ENCODE measurements around the gene ARHGAP5.

DNA sequence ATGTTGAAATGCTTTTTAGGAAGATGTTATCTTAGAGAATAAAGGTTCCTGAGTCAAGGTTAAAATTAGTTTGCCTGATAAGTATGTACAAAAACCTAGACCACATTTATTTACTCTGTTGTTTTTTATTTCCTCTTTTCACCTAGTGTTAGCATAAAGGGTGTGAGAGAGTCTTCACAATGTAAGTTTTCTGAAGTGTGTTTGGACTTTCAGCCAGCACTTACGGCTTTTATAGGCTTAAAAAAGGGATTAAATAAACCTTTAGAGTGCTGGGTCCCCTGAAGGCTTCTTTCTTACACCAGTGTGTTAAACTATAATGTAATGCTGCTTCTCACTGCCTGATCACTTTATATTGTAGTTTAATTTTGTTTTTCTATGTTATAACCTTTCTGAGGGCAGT lies 27.2 kb downstream of the ARHGAP5 start:
- TF ChIP-seq, protein P1, sequence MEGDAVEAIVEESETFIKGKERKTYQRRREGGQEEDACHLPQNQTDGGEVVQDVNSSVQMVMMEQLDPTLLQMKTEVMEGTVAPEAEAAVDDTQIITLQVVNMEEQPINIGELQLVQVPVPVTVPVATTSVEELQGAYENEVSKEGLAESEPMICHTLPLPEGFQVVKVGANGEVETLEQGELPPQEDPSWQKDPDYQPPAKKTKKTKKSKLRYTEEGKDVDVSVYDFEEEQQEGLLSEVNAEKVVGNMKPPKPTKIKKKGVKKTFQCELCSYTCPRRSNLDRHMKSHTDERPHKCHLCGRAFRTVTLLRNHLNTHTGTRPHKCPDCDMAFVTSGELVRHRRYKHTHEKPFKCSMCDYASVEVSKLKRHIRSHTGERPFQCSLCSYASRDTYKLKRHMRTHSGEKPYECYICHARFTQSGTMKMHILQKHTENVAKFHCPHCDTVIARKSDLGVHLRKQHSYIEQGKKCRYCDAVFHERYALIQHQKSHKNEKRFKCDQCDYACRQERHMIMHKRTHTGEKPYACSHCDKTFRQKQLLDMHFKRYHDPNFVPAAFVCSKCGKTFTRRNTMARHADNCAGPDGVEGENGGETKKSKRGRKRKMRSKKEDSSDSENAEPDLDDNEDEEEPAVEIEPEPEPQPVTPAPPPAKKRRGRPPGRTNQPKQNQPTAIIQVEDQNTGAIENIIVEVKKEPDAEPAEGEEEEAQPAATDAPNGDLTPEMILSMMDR (IDR thresholded peaks at IDR 0.05) = no peak
- TF ChIP-seq POLR2AphosphoS5 (IDR thresholded peaks at IDR 0.05; ENCODE audit: low read depth, low read length) = no peak
- TF ChIP-seq, protein P2, sequence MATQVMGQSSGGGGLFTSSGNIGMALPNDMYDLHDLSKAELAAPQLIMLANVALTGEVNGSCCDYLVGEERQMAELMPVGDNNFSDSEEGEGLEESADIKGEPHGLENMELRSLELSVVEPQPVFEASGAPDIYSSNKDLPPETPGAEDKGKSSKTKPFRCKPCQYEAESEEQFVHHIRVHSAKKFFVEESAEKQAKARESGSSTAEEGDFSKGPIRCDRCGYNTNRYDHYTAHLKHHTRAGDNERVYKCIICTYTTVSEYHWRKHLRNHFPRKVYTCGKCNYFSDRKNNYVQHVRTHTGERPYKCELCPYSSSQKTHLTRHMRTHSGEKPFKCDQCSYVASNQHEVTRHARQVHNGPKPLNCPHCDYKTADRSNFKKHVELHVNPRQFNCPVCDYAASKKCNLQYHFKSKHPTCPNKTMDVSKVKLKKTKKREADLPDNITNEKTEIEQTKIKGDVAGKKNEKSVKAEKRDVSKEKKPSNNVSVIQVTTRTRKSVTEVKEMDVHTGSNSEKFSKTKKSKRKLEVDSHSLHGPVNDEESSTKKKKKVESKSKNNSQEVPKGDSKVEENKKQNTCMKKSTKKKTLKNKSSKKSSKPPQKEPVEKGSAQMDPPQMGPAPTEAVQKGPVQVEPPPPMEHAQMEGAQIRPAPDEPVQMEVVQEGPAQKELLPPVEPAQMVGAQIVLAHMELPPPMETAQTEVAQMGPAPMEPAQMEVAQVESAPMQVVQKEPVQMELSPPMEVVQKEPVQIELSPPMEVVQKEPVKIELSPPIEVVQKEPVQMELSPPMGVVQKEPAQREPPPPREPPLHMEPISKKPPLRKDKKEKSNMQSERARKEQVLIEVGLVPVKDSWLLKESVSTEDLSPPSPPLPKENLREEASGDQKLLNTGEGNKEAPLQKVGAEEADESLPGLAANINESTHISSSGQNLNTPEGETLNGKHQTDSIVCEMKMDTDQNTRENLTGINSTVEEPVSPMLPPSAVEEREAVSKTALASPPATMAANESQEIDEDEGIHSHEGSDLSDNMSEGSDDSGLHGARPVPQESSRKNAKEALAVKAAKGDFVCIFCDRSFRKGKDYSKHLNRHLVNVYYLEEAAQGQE (IDR thresholded peaks at IDR 0.05; ENCODE audit: insufficient read depth in 1 of 2, low read depth in 2 of 2, low read length in 1 of 2) = no peak

All from Panc1 (cell line).